Measurements from ENCODE around the gene TRIM38.

TRIM38 gene

GRCh38 chr6:25975923-25976560, 13.4 kb downstream of the TRIM38 start (continued):
- TF ChIP-seq TSHZ1 (tag by site-specific recombination; IDR thresholded peaks at IDR 0.05; ENCODE audit: borderline replicate concordance) (no peak), GLI2 (tag by site-specific recombination; IDR thresholded peaks at IDR 0.05; ENCODE audit: borderline replicate concordance, low read depth) (no peak), ZNF513 (tag by site-specific recombination; IDR thresholded peaks at IDR 0.05) (no peak), ZNF555 (tag by site-specific recombination; conservative IDR thresholded peaks at IDR 0.05) (no peak)

- POLR2A ChIA-PET: no interaction called here
- TF ChIP-seq ZNF837 (tag by site-specific recombination; IDR thresholded peaks at IDR 0.05): no peak
- TF ChIP-seq ZBTB6 (tag by site-specific recombination; IDR thresholded peaks at IDR 0.05): no peak
- TF ChIP-seq ZSCAN5A (tag by site-specific recombination; IDR thresholded peaks at IDR 0.05): no peak
- TF ChIP-seq ZNF654 (tag by site-specific recombination; IDR thresholded peaks at IDR 0.05; ENCODE audit: low read depth): no peak
- no peak for TF ChIP-seq SP3 (tag by site-specific recombination; IDR thresholded peaks at IDR 0.05)
- no peak for TF ChIP-seq ZNF747 (tag by site-specific recombination; IDR thresholded peaks at IDR 0.05)
- TF ChIP-seq MEIS1 (CRISPR knock-in tag; IDR thresholded peaks at IDR 0.05; ENCODE audit: borderline replicate concordance): no peak
- TF ChIP-seq ZNF10 (tag by site-specific recombination; IDR thresholded peaks at IDR 0.05): no peak
- TF ChIP-seq ZSCAN16 (tag by site-specific recombination; IDR thresholded peaks at IDR 0.05): no peak
- TF ChIP-seq ZNF660 (tag by site-specific recombination; IDR thresholded peaks at IDR 0.05): no peak
- no peak for TF ChIP-seq CTCF (tag by site-specific recombination; IDR thresholded peaks at IDR 0.05)
- no peak for TF ChIP-seq ZNF292 (tag by site-specific recombination; IDR thresholded peaks at IDR 0.05; ENCODE audit: borderline replicate concordance, low read depth)
- CTCF ChIA-PET: interaction anchor here (4.0 to 4.3 kb wide), 2 partner anchors 11 to 22 kb away, joined by 23 to 34 read pairs; no protein-coding TSS in a partner anchor
These were observed 18.3 kb downstream of the TRIM38 start for GRCh38 chr6:25980935-25981334.

More at GRCh38 chr6:25980935-25981334, 18.3 kb downstream of the TRIM38 start:
- peaks cover 14 to 62% of the 10 kb centered on the region in 2 experiments for H3K36me3 ChIP-seq (ENCODE audit: control insufficient read depth in 2 of 2, insufficient read depth in 1 of 2, low read length in 2 of 2)
- H3K4me1 ChIP-seq (ENCODE audit: control insufficient read depth, insufficient read depth, low read length): no peaks in the 10 kb centered on the region
- H3K27ac ChIP-seq (ENCODE audit: extremely low read depth, low read depth, low read length): no peak overlapping the region
- no peaks in the 10 kb centered on the region for H3K9me3 ChIP-seq (ENCODE audit: control insufficient read depth, insufficient read depth, low read depth, low read length)
- H3K4me3 ChIP-seq (ENCODE audit: low read depth, low read length): no peak overlapping the region
